ENCODE results near the gene STAB1. TPM values are rescaled to one million over a fixed set of nuclear protein-coding genes. Genes with fewer than 3 reads are reported as not detected.

Gene STAB1
- total RNA-seq, 4 donors from 2014 or later = 10.3 to 27.2 (median 23.3) TPM

GRCh38 chr3:52528586-52529375 is 33.6 kb downstream of the STAB1 start:
- no peak for ATAC-seq
- no peaks in the 10 kb centered on the region for H3K27me3 ChIP-seq
- peak in 1 of 2 donors; percentile 13 for DNase-seq
- H3K36me3 ChIP-seq = no peaks in the 10 kb centered on the region
- H3K9me3 ChIP-seq = no peaks in the 10 kb centered on the region
- H3K27ac ChIP-seq = peak overlapping the region in 3 of 4 donors; percentile 57 to 67 (median 65)
- intact Hi-C loops (cut with DNase I; ENCODE audit: low total_unique reads) (no loop called here), in situ Hi-C loops (cut with MboI; ENCODE audit: low sequenced_read_pairs in 4 of 4) (no loop called here)
- H3K4me1 ChIP-seq = peaks cover 40% of the 10 kb centered on the region in 2 donors
- no peak for TF ChIP-seq CTCF (IDR thresholded peaks at IDR 0.05 in 4 of 5, conservative IDR thresholded peaks at IDR 0.05 in 1 of 5)
- TF ChIP-seq POLR2A (IDR thresholded peaks at IDR 0.05) = no peak
- no peak overlapping the region for H3K4me3 ChIP-seq

- Histone ChIP-seq H3K27ac (peak overlapping the region; percentile 57 to 77 (median 66)), H3K4me3 (no peak overlapping the region), H3K4me1 (peaks cover 40 to 43% of the 10 kb centered on the region in 2 donors)
Measured at GRCh38 chr3:52529376-52530333, 34.5 kb downstream of the STAB1 start.

GRCh38 chr3:52530918-52531826 is 36.0 kb downstream of the STAB1 start:
- ATAC-seq (peak in 1 of 2 donors; percentile 30), DNase-seq (peak; percentile 35 to 70)
- Histone ChIP-seq H3K4me3 (no peak overlapping the region), H3K27ac (peak overlapping the region; percentile 57 to 77 (median 66)), H3K27me3 (no peaks in the 10 kb centered on the region), H3K4me1 (peaks cover 37 to 45% of the 10 kb centered on the region in 2 donors), H3K9me3 (no peaks in the 10 kb centered on the region), H3K36me3 (no peaks in the 10 kb centered on the region)
- intact Hi-C loops (cut with DNase I; ENCODE audit: low total_unique reads) = no loop called here
- TF ChIP-seq CTCF (IDR thresholded peaks at IDR 0.05 in 4 of 5, conservative IDR thresholded peaks at IDR 0.05 in 1 of 5) (no peak), POLR2A (IDR thresholded peaks at IDR 0.05) (no peak)
- in situ Hi-C loops (cut with MboI; ENCODE audit: low sequenced_read_pairs in 4 of 4) = no loop called here

More at GRCh38 chr3:52529376-52530333, 34.5 kb downstream of the STAB1 start:
- Histone ChIP-seq H3K9me3 (no peaks in the 10 kb centered on the region), H3K27me3 (no peaks in the 10 kb centered on the region), H3K36me3 (no peaks in the 10 kb centered on the region)
- peak in 1 of 2 donors; percentile 26 for DNase-seq
- peak in 1 of 2 donors; percentile 37 for ATAC-seq
- TF ChIP-seq CTCF (IDR thresholded peaks at IDR 0.05 in 4 of 5, conservative IDR thresholded peaks at IDR 0.05 in 1 of 5) (no peak), POLR2A (IDR thresholded peaks at IDR 0.05) (peak in 1 of 2 donors; percentile 42)
- intact Hi-C loops (cut with DNase I; ENCODE audit: low total_unique reads) = no loop called here
- in situ Hi-C loops (cut with MboI; ENCODE audit: low sequenced_read_pairs in 4 of 4) = no loop called here

Measured in gastrocnemius medialis (tissue), 4 donors.